CD14-positive monocyte (primary cell): ENCODE data around the gene KLHL25. TPM values are rescaled to one million over a fixed set of nuclear protein-coding genes. Genes with fewer than 3 reads are reported as not detected.

Experiments used
- DNase-seq, 3 donors: peaks; one replicate each; pipeline ENCODE4 v3.0.0-alpha.2; 2011 to 2022
- H2AFZ ChIP-seq: 2 replicates; pipeline ENCODE4 v1.6.0; 2012; ENCODE audit warnings: mild to moderate bottlenecking, low read depth, low read length, inconsistent platforms; ENCODE audit not compliant: insufficient read depth, poor library complexity, severe bottlenecking
- H3K27ac ChIP-seq, 2 donors: 1 replicate in 1 of 2; 2 replicates in 1 of 2; pipeline ENCODE4 v1.5.1; 2012 to 2013; ENCODE audit warnings: low read length in 2 of 2, control low read depth in 1 of 2, inconsistent platforms in 1 of 2, low read depth in 1 of 2, mild to moderate bottlenecking in 1 of 2
- H3K27me3 ChIP-seq, 2 donors: one replicate each; pipeline versions ENCODE4 v1.6.0 to v1.6.1; 2011 to 2013; ENCODE audit warnings: low read length in 2 of 2; ENCODE audit not compliant: control insufficient read depth in 2 of 2, insufficient read depth in 2 of 2
- H3K36me3 ChIP-seq, 2 donors: replicated peaks in 1 of 2; 1 replicate in 1 of 2; 2 replicates in 1 of 2; pipeline versions ENCODE4 v1.5.1 to v1.6.1; 2012 to 2013; ENCODE audit warnings: low read length in 2 of 2, control low read depth in 1 of 2, inconsistent platforms in 1 of 2, mild to moderate bottlenecking in 1 of 2; ENCODE audit not compliant: insufficient read depth in 2 of 2, control insufficient read depth in 1 of 2
- H3K4me1 ChIP-seq, 2 donors: 1 replicate in 1 of 2; 2 replicates in 1 of 2; pipeline versions ENCODE4 v1.5.1 to v1.6.1; 2012 to 2013; ENCODE audit warnings: low read length in 2 of 2, control low read depth in 1 of 2, inconsistent platforms in 1 of 2, mild to moderate bottlenecking in 1 of 2, moderate library complexity in 1 of 2; ENCODE audit not compliant: insufficient read depth in 2 of 2, control insufficient read depth in 1 of 2
- H3K4me2 ChIP-seq: replicated peaks from 2 replicates; pipeline ENCODE3; 2012; ENCODE audit warnings: low read length, moderate library complexity, mild to moderate bottlenecking; ENCODE audit not compliant: poor library complexity, severe bottlenecking; ENCODE audit errors: extremely low read depth
- H3K4me3 ChIP-seq, 3 experiments: fragments of 200-600 bp in 1 of 3; sonication (generic) in 1 of 3; replicated peaks in 1 of 3; 1 replicate in 2 of 3; 2 replicates in 1 of 3; pipeline ENCODE4 v1.5.1; 2011 to 2013; ENCODE audit warnings: low read length in 3 of 3, mild to moderate bottlenecking in 3 of 3, control low read depth in 2 of 3, low read depth in 2 of 3, inconsistent platforms in 1 of 3, moderate library complexity in 1 of 3
- H3K79me2 ChIP-seq: 2 replicates; pipeline ENCODE4 v1.6.0; 2012; ENCODE audit warnings: mild to moderate bottlenecking, control low read depth, inconsistent platforms, low read length, moderate library complexity; ENCODE audit not compliant: insufficient read depth
- H3K9ac ChIP-seq: 2 replicates; pipeline ENCODE4 v1.6.0; 2017; ENCODE audit warnings: low read length, mild to moderate bottlenecking; ENCODE audit not compliant: insufficient read depth, poor library complexity, severe bottlenecking
- H3K9me3 ChIP-seq, 2 donors: replicated peaks in 1 of 2; 1 replicate in 1 of 2; 2 replicates in 1 of 2; pipeline versions ENCODE4 v1.5.1 to v1.6.1; 2012 to 2013; ENCODE audit warnings: low read length in 2 of 2, control low read depth in 1 of 2; ENCODE audit not compliant: control insufficient read depth in 1 of 2, insufficient read depth in 1 of 2
- H4K20me1 ChIP-seq: 2 replicates; pipeline ENCODE4 v1.6.0; 2012; ENCODE audit warnings: mild to moderate bottlenecking, low read length, control low read depth, moderate library complexity; ENCODE audit not compliant: insufficient read depth
- H3K27ac Mint-ChIP-seq, 7 donors: one replicate each; pipeline ENCODE4 v1.8.0; 2020; ENCODE audit warnings: mild to moderate bottlenecking in 7 of 7, mixed read lengths in 7 of 7, moderate library complexity in 6 of 7, inconsistent platforms in 2 of 7
- H3K27me3 Mint-ChIP-seq, 3 donors: one replicate each; pipeline ENCODE4 v1.8.0; 2021 to 2022; ENCODE audit warnings: low read depth in 3 of 3, mild to moderate bottlenecking in 3 of 3, mixed read lengths in 3 of 3, moderate library complexity in 3 of 3, inconsistent platforms in 1 of 3
- H3K36me3 Mint-ChIP-seq, 2 donors: one replicate each; pipeline ENCODE4 v1.8.0; 2020; ENCODE audit warnings: mixed read lengths in 2 of 2, inconsistent platforms in 1 of 2, mild to moderate bottlenecking in 1 of 2
- H3K4me1 Mint-ChIP-seq: one replicate; pipeline ENCODE4 v1.8.0; 2020; ENCODE audit warnings: mild to moderate bottlenecking, mixed read lengths
- H3K4me3 Mint-ChIP-seq, 2 donors: one replicate each; pipeline ENCODE4 v1.8.0; 2020; ENCODE audit warnings: mild to moderate bottlenecking in 2 of 2, mixed read lengths in 2 of 2, moderate library complexity in 1 of 2
- H3K9me3 Mint-ChIP-seq, 7 donors: one replicate each; pipeline ENCODE4 v1.8.0; 2020 to 2022; ENCODE audit warnings: mixed read lengths in 7 of 7, mild to moderate bottlenecking in 6 of 7, moderate library complexity in 6 of 7, inconsistent platforms in 2 of 7
- WGBS: methylation state at CpG from one replicate; pipeline ENCODE4 v1.1.5; 2013; ENCODE audit warnings: missing lambda C conversion rate; ENCODE audit not compliant: insufficient coverage; 5-methylcytosine and 5-hydroxymethylcytosine counted together
- intact Hi-C, 2 donors: fragments of 100-400 bp; cut with micrococcal nuclease; formaldehyde crosslinking; loops; one replicate each; pipeline versions ENCODE4 v1.15.0 to v1.15.1; 2023
- polyA plus RNA-seq, 3 donors: library from polyadenylated mRNA; depleted of rRNA in 1 of 3; unstranded in 2 of 3; stranded (reverse) in 1 of 3; fragments of 300-500 nt in 2 of 3; fragments of >200 nt in 1 of 3; fragmentation: Illumina TruSeq in 2 of 3; gene quantifications; 1 replicate in 2 of 3; 2 replicates in 1 of 3; pipeline ENCODE4 v1.2.3, GENCODE V29; 2012 to 2021
- TF ChIP-seq, protein P1 (sequence below): fragments of 200-600 bp; IDR thresholded peaks from one replicate; pipeline ENCODE4 v1.8.0; 2022; ENCODE audit warnings: antibody characterized with exemption, mild to moderate bottlenecking

The KLHL25 gene
- polyA plus RNA-seq, 3 donors, result 0.27 to 0.60 (median 0.40) TPM

DNA sequence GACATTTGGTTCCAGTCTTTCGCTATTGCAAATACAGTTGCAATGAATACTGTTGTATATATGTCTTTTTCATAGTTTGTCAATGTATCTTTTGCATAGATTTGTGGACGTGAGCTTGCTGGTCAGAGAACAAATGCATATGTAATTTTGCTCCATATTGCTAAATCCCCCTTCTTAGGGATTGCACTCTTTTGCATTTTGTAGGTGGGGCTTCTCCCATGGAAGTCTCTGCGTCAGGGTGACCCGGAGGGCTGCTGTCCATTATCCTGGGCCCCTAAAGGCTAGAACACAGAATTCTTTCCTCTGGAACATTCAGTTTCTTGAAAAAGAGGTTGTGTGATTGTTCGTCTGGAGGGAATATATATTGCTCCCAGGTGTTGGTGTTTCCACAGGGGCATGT is 25.2 kb upstream of the KLHL25 start:
- no peak overlapping the region for H3K9ac ChIP-seq
- TF ChIP-seq, protein P1, sequence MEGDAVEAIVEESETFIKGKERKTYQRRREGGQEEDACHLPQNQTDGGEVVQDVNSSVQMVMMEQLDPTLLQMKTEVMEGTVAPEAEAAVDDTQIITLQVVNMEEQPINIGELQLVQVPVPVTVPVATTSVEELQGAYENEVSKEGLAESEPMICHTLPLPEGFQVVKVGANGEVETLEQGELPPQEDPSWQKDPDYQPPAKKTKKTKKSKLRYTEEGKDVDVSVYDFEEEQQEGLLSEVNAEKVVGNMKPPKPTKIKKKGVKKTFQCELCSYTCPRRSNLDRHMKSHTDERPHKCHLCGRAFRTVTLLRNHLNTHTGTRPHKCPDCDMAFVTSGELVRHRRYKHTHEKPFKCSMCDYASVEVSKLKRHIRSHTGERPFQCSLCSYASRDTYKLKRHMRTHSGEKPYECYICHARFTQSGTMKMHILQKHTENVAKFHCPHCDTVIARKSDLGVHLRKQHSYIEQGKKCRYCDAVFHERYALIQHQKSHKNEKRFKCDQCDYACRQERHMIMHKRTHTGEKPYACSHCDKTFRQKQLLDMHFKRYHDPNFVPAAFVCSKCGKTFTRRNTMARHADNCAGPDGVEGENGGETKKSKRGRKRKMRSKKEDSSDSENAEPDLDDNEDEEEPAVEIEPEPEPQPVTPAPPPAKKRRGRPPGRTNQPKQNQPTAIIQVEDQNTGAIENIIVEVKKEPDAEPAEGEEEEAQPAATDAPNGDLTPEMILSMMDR, result no peak
- H3K9me3 Mint-ChIP-seq, result no peaks in the 10 kb centered on the region
- no peaks in the 10 kb centered on the region for H3K4me1 ChIP-seq
- H3K36me3 ChIP-seq, result no peaks in the 10 kb centered on the region
- H3K27ac ChIP-seq, result no peak overlapping the region
- no peaks in the 10 kb centered on the region for H4K20me1 ChIP-seq
- H3K79me2 ChIP-seq, result no peaks in the 10 kb centered on the region
- H3K4me3 ChIP-seq, result no peak overlapping the region
- H3K4me1 Mint-ChIP-seq, result peaks cover 3% of the 10 kb centered on the region
- no peak for DNase-seq
- H3K36me3 Mint-ChIP-seq, result no peaks in the 10 kb centered on the region
- no peak overlapping the region for H3K4me3 Mint-ChIP-seq
- H3K27ac Mint-ChIP-seq, result no peak overlapping the region
- H3K27me3 Mint-ChIP-seq, result peaks cover 2 to 6% (median 2%) of the 10 kb centered on the region in 3 donors
- 94% methylated on average over 2 of the region's 5 CpGs for WGBS
- no peaks in the 10 kb centered on the region for H3K27me3 ChIP-seq
- H2AFZ ChIP-seq, result no peak overlapping the region
- intact Hi-C loops, result no loop called here
- H3K4me2 ChIP-seq, result no peak overlapping the region
- no peaks in the 10 kb centered on the region for H3K9me3 ChIP-seq

DNA sequence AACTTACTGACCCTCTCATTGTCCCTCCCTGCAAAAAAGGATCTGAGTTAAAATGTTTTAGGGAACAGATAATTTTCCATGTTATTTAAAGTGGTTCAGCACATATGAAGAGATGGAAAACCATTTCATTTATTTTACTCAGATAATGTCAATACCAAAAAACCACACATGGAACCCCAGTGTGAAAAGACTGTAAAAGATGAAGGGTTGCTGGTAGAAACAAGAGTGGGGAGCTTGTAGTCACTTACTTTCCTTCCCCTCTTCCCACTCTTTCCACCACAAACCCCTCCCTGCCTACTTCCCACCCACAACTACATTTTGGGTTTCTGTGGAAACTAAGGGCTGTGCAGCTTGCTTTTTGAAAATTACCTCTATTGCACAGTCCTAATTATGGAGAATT is 18.5 kb upstream of the KLHL25 start:
- Mint-ChIP-seq H3K27ac (no peak overlapping the region), H3K9me3 (peaks cover 0 to 2% (median 0%) of the 10 kb centered on the region in 7 donors), H3K4me1 (no peaks in the 10 kb centered on the region), H3K4me3 (no peak overlapping the region), H3K36me3 (no peaks in the 10 kb centered on the region), H3K27me3 (peaks cover 0 to 6% (median 2%) of the 10 kb centered on the region in 3 donors)
- H4K20me1 ChIP-seq, result no peaks in the 10 kb centered on the region
- no peak for DNase-seq
- H3K4me1 ChIP-seq, result no peaks in the 10 kb centered on the region
- no peaks in the 10 kb centered on the region for H3K79me2 ChIP-seq
- TF ChIP-seq, protein P1, result no peak
- H3K9ac ChIP-seq, result no peak overlapping the region
- H3K4me2 ChIP-seq, result no peak overlapping the region
- no peak overlapping the region for H3K27ac ChIP-seq
- no peaks in the 10 kb centered on the region for H3K9me3 ChIP-seq
- H3K4me3 ChIP-seq, result no peak overlapping the region
- H3K27me3 ChIP-seq, result no peaks in the 10 kb centered on the region
- no peak overlapping the region for H2AFZ ChIP-seq
- intact Hi-C loops, result no loop called here
- H3K36me3 ChIP-seq, result no peaks in the 10 kb centered on the region
